ENCODE measurements around the gene ALOX5.
"Not testable (repeated sequence)": the region's sequence is repeated elsewhere in the genome, so short reads cannot be mapped to it uniquely, and the experiment has no call there.

Gene ALOX5

DNA sequence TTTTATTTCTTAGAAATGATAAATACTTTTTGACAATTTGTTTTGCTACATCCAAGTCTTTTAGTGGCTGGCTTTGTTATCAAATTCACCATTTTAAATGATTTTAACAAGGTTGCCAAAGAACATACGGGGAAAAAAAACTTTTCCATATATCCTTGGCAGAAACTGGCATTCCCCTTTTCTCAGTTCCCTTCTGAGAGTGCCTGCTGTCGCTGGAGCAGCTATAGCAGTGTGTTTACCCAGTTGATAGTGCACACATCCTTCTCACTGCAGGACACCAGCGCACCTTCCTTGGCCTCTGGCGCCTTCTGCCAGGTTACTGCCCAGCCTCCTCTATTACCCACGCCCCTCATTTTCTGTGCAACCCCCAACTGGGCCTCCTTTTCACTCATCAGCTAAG, 94.1 kb downstream of the ALOX5 start:
- no peak for DNase-seq (ENCODE audit: low read depth)

DNA sequence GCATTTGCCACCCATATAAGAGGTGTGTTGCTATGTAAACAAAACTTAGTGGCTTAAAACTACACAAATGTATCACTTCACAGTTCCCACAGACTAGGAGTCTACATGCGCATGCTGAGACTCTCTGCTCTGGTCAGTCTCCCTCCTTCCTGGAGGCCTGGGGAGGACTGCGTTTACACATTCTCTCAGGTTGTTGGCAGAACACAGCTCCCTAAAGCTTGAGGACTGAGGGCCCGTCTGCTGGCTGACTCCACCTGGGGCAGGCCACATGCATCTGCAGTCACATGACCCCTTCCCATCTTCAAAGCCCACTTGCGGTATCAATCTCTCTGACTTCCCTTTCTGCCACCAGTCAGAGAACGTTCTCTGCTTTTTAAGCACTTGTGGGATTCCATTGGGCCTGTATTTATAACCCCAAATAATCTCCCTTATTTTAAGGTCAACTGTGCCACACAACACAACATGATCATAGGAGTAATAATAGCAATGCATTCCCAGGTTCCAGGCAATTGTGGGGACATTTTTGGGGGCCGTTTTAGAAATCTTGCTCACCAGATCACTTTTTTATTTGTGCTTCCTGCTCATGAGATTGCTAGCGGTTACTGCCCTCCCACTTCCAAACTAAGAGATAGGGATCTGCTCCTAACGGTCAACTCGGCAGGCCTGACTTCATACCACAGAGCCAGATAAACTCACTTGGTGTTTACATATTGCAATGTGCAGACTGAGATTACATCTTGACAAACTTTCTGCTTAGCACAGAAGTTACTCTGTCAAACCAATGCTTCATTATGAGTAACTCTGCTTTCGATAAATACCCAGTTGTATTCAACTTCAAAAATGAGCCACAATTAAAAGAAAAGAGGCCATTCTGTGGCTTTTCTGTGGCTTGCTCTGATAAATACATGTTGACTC, 96.3 kb downstream of the ALOX5 start:
- DNase-seq (ENCODE audit: low read depth), result no peak

DNA sequence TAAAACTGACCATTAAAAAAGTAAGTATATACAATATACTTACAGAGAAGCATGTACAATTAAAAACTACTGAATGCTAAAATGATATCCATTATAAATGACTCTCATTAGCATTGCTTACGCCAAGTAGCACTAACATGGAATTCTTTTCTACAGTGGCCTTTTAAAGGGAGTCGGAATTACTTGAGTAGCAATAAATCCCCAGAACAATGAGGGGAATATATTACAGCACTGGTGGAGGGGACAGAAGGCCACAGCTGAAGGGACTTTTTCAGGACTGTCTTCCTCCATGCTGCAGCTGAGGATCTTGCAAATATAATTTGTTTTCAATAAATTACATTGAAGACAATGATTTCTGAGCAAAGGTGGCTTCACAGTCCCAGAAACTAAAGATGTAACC, 97.0 kb downstream of the ALOX5 start:
- no peak for DNase-seq (ENCODE audit: low read depth)

DNA sequence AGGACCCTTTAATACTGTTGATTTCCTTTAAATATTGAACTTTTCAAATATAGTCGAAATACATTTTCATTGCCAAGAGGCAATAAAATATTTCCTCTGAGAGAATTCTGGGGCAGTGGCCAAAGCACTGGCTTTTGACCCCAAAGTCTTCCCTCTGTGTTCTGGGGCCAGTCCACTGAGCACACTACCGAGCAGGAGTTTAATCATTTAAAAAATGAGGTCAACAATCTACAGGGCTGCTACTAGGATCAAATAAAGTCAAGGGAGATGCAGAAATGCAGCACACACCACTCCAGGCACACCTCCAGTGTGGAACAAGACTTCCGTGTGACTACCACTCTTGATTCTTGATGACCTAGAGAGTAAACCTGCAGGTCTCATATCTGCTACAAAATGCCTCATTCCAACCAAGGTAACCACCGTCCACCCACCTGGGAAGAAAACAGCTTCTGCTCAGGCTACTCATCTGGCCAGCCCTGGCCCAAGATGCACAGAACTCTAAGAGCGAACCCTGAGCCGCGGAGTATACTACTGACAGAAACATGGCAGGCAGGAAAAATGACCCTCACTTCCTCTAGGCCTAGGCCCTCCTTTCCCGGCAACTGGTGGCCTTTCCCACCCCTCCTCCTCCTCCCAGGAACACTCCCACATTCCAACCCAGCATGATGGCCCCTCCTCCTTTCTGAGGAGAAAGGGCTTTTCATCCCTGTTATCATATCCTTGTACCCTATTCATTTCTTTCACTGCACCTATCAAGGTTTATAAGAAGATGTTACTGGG, 97.7 kb downstream of the ALOX5 start:
- DNase-seq (ENCODE audit: low read depth), result no peak

DNA sequence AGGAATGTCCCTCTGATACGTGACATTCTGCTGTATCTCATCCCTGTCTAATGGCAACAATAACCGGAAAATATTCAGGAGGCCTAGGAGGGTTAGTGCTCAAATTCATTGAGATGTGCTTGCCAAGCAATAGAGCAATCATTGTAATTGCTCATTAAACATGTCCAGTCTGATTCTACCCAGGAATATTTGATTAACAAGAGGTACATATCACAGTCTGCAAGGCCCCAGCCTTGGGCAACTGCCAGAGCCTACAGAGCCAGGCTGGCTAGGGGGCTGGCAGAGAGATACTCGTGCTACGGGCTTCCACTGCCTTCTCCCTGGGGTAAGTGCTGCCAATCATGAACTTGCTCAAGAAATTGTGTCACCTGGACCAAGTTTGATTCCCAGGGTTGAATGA, 99.1 kb downstream of the ALOX5 start:
- no peak for DNase-seq (ENCODE audit: low read depth)

DNA sequence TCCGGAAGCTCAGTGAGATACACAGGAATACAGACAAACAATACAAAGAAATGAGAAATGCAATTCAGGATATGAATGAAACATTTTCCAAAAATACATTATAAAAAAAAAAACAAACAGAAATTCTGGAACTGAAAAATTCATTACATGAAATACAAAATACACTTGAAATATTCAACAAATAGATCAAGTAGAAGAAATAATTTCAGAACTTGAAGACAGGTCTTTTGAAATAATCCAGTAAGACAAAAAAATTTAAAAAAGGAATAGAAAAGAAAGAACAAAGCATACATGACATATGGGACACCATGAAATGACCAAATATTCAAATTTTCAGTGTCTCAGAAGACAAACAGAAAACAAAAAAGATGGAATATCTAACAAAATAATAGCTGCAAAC, 102.5 kb downstream of the ALOX5 start:
- DNase-seq (ENCODE audit: low read depth), result no peak

DNA sequence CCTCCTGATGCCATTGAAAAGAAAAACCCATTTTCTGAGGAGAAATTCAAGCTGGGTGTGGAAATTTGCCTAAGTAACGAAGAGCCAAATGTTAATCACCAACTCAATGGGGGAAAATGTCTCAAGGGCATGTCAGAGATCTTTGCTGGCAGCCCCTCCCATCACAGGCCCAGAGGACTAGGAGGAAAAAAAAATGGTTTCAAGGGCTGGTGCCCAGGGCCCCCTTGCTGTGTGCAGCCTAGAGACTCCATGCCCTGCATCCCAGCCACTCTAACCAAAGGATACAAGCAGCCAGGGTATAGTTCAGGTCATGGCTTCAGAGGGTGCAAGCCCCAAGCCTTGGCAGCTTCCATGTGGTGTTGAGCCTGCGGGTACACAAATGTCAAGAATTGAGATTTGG, 106.3 kb downstream of the ALOX5 start:
- DNase-seq (ENCODE audit: low read depth), result no peak

DNA sequence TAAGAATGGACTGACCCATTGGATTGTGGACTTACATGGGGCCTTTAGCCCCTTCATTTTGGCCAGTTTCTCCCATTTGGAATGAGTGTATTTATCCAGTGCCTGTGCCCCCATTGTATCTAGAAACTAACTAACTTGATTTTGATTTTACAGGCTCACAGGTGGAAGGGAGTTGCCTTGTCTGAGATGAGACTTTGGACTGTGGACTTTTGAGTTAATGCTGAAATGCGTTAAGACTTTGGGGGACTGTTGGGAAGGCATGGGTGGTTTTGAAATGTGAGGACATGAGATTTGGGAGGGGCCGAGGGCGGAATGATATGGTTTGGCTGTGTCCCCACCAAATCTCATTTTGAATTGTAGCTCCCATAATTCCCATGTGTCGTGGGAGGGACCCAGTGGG, 107.1 kb downstream of the ALOX5 start:
- DNase-seq (ENCODE audit: low read depth), result not testable (repeated sequence)

DNA sequence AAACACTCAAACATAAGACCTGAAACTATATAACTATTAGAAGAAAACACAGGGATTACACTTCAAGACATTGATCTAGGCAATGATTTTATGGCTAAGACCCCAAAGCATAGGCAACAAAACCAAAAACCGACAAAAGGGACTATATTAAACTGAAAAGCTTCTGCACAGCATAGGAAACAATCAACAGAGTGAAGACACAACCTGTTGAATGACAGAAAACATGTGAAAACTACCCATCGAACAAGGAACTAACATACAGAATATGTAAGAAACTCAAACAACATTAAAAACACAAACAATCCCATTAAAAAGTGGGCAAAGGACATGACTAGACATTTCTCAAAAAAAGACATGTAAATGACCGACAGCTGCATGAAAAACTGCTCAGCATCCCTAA, 109.0 kb downstream of the ALOX5 start:
- DNase-seq (ENCODE audit: low read depth), result no peak

DNA sequence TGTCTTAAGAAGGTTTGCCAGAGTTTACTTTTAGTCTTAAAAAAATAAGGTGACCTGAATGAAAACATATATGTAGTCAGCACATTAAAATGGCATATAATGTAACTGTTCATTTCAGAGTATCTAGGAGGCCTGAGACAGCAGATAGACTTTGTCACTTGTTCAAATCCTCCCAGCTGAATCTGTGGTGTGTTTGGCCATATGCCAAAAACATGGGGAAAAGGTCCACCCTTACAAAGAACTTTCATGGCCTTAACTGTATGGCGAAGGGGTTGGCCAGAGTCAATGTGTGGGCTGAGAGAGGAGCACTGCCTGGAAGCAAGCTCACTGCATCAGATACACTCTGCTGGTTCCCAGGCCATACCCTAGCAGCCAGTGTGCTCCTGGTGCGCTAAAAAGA, 113.7 kb downstream of the ALOX5 start:
- no peak for DNase-seq (ENCODE audit: low read depth)

DNA sequence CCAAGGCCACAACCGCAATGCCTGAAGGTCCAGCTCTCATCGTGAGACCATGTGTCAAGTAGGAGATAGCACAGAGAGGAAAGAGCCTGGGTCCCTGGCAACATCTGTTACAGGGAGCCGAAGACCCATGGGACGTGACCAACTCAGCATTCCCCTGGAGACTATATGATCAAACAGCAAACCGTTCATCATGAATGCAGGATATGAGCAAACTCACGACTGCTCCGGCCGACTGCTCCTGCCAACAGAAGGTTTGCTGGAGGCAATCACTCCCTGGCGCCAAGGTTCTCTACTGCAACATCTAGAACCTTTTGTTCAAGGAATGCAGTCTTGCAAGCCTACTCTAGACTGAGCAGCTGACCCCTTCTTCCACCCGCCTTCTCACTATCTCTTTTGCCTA, 114.3 kb downstream of the ALOX5 start:
- DNase-seq (ENCODE audit: low read depth), result no peak

DNA sequence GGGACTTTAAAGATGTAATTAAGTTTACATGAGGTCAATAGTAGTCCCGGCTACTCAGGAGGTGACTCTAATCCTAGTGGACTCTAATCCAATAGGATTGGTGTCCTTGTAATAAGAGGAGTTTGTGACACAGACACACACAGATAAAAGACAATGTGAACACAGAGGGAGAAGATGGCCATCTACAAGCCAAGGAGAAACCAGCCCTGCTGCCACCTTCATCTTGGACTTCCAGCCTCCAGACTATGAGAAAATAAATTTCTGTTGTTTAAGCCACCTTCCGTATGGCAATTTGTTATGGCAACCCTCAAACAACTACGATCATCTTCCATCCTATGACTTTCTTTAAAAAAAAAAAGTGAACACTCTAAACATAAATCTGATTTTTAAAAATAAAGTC, 116.3 kb downstream of the ALOX5 start:
- no peak for DNase-seq (ENCODE audit: low read depth)

DNA sequence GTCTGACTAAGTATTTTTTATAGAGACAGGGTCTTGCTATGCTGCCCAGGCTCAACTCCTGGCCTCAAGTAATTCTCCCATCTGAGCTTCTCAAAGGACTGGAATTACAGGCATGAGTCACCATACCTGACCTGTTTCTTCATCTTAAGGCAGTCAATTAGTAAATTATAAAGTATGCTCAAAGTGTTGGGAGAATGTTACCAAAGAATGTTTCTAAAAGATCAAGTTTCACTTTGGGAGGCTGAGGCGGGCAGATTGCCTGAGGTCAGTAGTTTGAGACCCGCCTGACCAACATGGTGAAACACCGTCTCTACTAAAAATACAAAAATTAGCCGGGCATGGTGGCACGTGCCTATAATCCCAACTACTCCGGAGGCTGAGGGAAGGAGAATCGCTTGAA, 117.0 kb downstream of the ALOX5 start:
- no peak for DNase-seq (ENCODE audit: low read depth)

Measured in GM04503 (cell line).